B cell (primary cell): ENCODE data around the gene SIRPA. TPM values are rescaled to one million over a fixed set of nuclear protein-coding genes. Genes with fewer than 3 reads are reported as not detected.

Source experiments
- ATAC-seq: fragments of 200-7000 bp; cut with Tn5 transposase; one replicate; pipeline ENCODE4 v1.10.0; 2021; ENCODE audit warnings: low read depth, mild to moderate bottlenecking, moderate number of reproducible peaks, moderate library complexity
- CTCF ChIA-PET: fragments of 350-600 bp; sonication (Branson Sonifier 250); formaldehyde crosslinking; loops from one replicate; lab custom pipeline; 2021; ENCODE audit warnings: antibody characterized with exemption, inconsistent platforms; lab: Charles Lee
- POLR2A ChIA-PET: fragments of 350-600 bp; sonication (Branson Sonifier 250); formaldehyde crosslinking; loops from one replicate; lab custom pipeline; 2021; ENCODE audit warnings: antibody characterized with exemption; lab: Charles Lee
- DNase-seq: peaks from one replicate; pipeline ENCODE4 v3.0.0; 2013
- H2AFZ ChIP-seq: 2 replicates; pipeline ENCODE4 v1.6.1; 2012; ENCODE audit warnings: mild to moderate bottlenecking, low read depth, low read length; ENCODE audit not compliant: insufficient read depth, poor library complexity, severe bottlenecking
- H3K27ac ChIP-seq, 2 donors: 1 replicate in 1 of 2; 2 replicates in 1 of 2; pipeline ENCODE4 v1.5.1; 2012 to 2013; ENCODE audit warnings: low read length in 2 of 2, mild to moderate bottlenecking in 2 of 2, moderate library complexity in 1 of 2
- H3K27me3 ChIP-seq, 4 experiments: fragments of 200-600 bp in 1 of 4; sonication (generic) in 1 of 4; replicated peaks in 1 of 4; 1 replicate in 2 of 4; 2 replicates in 2 of 4; pipeline versions ENCODE4 v1.6.1 to v1.7.0; 2013 to 2016; ENCODE audit warnings: low read length in 3 of 4, mild to moderate bottlenecking in 2 of 4, mixed read lengths in 1 of 4, moderate library complexity in 1 of 4; ENCODE audit not compliant: insufficient read depth in 4 of 4, control insufficient read depth in 3 of 4; ENCODE audit errors: control extremely low read depth in 1 of 4
- H3K36me3 ChIP-seq, 2 experiments: replicated peaks in 1 of 2; 1 replicate in 1 of 2; 2 replicates in 1 of 2; pipeline versions ENCODE4 v1.6.1 to v1.7.1; 2013; ENCODE audit warnings: low read length in 1 of 2; ENCODE audit not compliant: insufficient read depth in 2 of 2, control insufficient read depth in 1 of 2; ENCODE audit errors: control extremely low read depth in 1 of 2, extremely low read depth in 1 of 2
- H3K4me1 ChIP-seq, 2 donors: fragments of 200-600 bp in 1 of 2; sonication (generic) in 1 of 2; 1 replicate in 1 of 2; 2 replicates in 1 of 2; pipeline versions ENCODE4 v1.5.1 to v1.6.1; 2013 to 2017; ENCODE audit warnings: low read length in 2 of 2; ENCODE audit not compliant: control insufficient read depth in 2 of 2, insufficient read depth in 2 of 2
- H3K4me2 ChIP-seq: replicated peaks from 2 replicates; pipeline ENCODE3; 2012; ENCODE audit warnings: mild to moderate bottlenecking, low read depth, low read length; ENCODE audit not compliant: poor library complexity, severe bottlenecking
- H3K4me3 ChIP-seq, 5 experiments: fragments of 200-600 bp in 1 of 5; sonication (generic) in 1 of 5; 1 replicate in 3 of 5; 2 replicates in 2 of 5; pipeline versions ENCODE4 v1.5.1 to v1.7.0; 2011 to 2016; ENCODE audit warnings: low read length in 4 of 5, mild to moderate bottlenecking in 4 of 5, low read depth in 2 of 5, control low read depth in 1 of 5, moderate library complexity in 1 of 5; ENCODE audit not compliant: insufficient read depth in 1 of 5; ENCODE audit errors: control extremely low read depth in 1 of 5, extremely low read depth in 1 of 5
- H3K79me2 ChIP-seq: fragments of 200-600 bp; sonication (generic); one replicate; pipeline ENCODE4 v1.6.0; 2016; ENCODE audit warnings: low read length; ENCODE audit not compliant: control insufficient read depth, insufficient read depth
- H3K9ac ChIP-seq: fragments of 200-600 bp; sonication (generic); 2 replicates; pipeline ENCODE4 v1.6.1; 2017; ENCODE audit warnings: mild to moderate bottlenecking, low read length, moderate library complexity
- H3K9me3 ChIP-seq, 3 donors: one replicate each; pipeline versions ENCODE4 v1.6.1 to v1.7.1; 2013; ENCODE audit warnings: low read length in 2 of 3; ENCODE audit not compliant: control insufficient read depth in 2 of 3, insufficient read depth in 1 of 3; ENCODE audit errors: control extremely low read depth in 1 of 3
- H4K20me1 ChIP-seq: 2 replicates; pipeline ENCODE4 v1.6.0; 2012; ENCODE audit warnings: mild to moderate bottlenecking, low read length; ENCODE audit not compliant: insufficient read depth, control insufficient read depth, poor library complexity, severe bottlenecking
- H3K27ac Mint-ChIP-seq: one replicate; pipeline ENCODE4 v1.8.0; 2021; ENCODE audit warnings: mixed read lengths
- H3K27me3 Mint-ChIP-seq: one replicate; pipeline ENCODE4 v1.8.0; 2021; ENCODE audit warnings: mixed read lengths
- H3K4me1 Mint-ChIP-seq: one replicate; pipeline ENCODE4 v1.8.0; 2021; ENCODE audit warnings: mixed read lengths
- H3K4me3 Mint-ChIP-seq: one replicate; pipeline ENCODE4 v1.8.0; 2021; ENCODE audit warnings: mixed read lengths
- H3K9me3 Mint-ChIP-seq: one replicate; pipeline ENCODE4 v1.8.0; 2022; ENCODE audit warnings: mixed read lengths; ENCODE audit not compliant: insufficient read depth
- CTCF ChIP-seq: fragments of 200-600 bp; IDR thresholded peaks from one replicate; pipeline ENCODE4 v1.8.0; 2022; ENCODE audit warnings: antibody characterized with exemption, mild to moderate bottlenecking
- EZH2 ChIP-seq: IDR thresholded peaks from 2 replicates; pipeline ENCODE4 v1.6.1; 2012; ENCODE audit warnings: borderline replicate concordance, low read depth, mild to moderate bottlenecking, moderate library complexity, low read length; ENCODE audit not compliant: insufficient read depth, poor library complexity, severe bottlenecking
- WGBS: methylation state at CpG from one replicate; pipeline ENCODE4 v1.1.5; 2013; ENCODE audit warnings: missing lambda C conversion rate; ENCODE audit not compliant: insufficient coverage; 5-methylcytosine and 5-hydroxymethylcytosine counted together
- intact Hi-C: fragments of 100-400 bp; cut with micrococcal nuclease; formaldehyde crosslinking; loops from one replicate; pipeline ENCODE4 v1.10.0; 2022
- polyA plus RNA-seq: library from polyadenylated mRNA; depleted of rRNA; stranded (reverse); fragments of >200 nt; gene quantifications from 2 replicates; pipeline ENCODE4 v1.2.3, GENCODE V29; 2012
- total RNA-seq, 2 donors: library from RNA; stranded (reverse); fragments of 120-200 nt in 1 of 2; gene quantifications; 1 replicate in 1 of 2; 2 replicates in 1 of 2; pipeline versions ENCODE4 v1.2.3 to v1.2.4, GENCODE V29; 2013 to 2022

The SIRPA gene
- total and polyA plus RNA-seq, 2 donors (not counting 1 experiment from before 2014, with no cell fraction given): 0.94 to 10.2 TPM

DNA sequence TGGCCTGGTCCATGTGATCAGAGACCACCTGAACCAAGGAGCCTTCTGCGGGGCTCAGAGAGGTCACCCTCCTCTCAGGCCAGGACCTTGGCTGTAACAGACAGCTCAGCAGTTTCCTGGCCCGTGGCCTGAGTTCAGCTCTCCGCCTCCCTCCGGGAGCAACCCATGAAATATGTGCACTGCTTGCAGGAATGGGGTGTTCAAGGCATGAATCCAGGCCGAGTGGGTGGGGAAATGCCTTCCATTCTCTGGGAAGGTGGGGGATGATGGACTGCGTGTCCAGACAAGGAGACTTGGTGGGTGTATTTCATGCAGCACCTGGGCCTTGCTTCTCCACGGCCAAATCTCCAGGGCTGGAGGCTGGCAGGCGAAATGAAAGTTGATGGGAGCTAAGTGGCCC is 46.0 kb downstream of the SIRPA start:
- TF ChIP-seq CTCF (no peak), EZH2 (no peak)

DNA sequence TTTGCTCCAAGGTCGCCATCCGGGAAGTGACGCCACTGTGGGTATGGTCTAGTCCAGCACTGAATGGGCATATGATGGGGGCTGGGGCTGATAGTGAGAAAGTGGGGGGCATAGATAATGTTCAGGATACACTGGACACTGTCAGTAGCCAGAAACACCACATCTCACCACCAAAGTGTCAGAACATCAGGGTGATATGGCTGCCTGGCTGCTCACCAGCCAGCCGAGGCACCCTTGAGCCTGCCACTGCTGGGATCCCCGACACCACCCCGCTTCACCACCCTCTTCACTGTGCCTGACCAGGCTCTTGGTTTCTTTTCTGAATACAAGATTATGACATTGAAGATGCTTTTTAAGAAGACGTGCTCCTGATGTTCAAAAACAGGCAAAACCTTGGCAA is 46.9 kb downstream of the SIRPA start:
- 80% methylated on average over 3 of the region's 7 CpGs for WGBS
- Histone ChIP-seq H2AFZ (no peak overlapping the region), H3K4me1 (peaks cover 5 to 9% of the 10 kb centered on the region in 2 donors), H3K27ac (no peak overlapping the region), H3K4me2 (no peak overlapping the region), H3K9ac (no peak overlapping the region), H3K27me3 (peaks cover 0 to 14% (median 5%) of the 10 kb centered on the region in 4 experiments), H4K20me1 (no peaks in the 10 kb centered on the region), H3K9me3 (no peaks in the 10 kb centered on the region), H3K36me3 (no peaks in the 10 kb centered on the region), H3K79me2 (no peaks in the 10 kb centered on the region), H3K4me3 (no peak overlapping the region)
- ChIA-PET CTCF (no interaction called here), POLR2A (no interaction called here)
- TF ChIP-seq EZH2 (no peak), CTCF (no peak)
- ATAC-seq (no peak), DNase-seq (no peak)
- H3K9me3 Mint-ChIP-seq: no peaks in the 10 kb centered on the region
- no peak overlapping the region for H3K4me3 Mint-ChIP-seq
- intact Hi-C loops: no loop called here
- H3K27me3 Mint-ChIP-seq: peaks cover 10% of the 10 kb centered on the region
- peaks cover 6% of the 10 kb centered on the region for H3K4me1 Mint-ChIP-seq
- no peak overlapping the region for H3K27ac Mint-ChIP-seq

More for the DNA sequence above, 46.0 kb downstream of the SIRPA start:
- ChIA-PET CTCF (interaction anchor here (1.6 kb wide), 1 partner anchor 23 kb away, joined by 5 read pairs; no protein-coding TSS in a partner anchor), POLR2A (no interaction called here)
- H3K4me3 ChIP-seq: no peak overlapping the region
- no peak overlapping the region for H3K27ac ChIP-seq
- Mint-ChIP-seq H3K4me3 (no peak overlapping the region), H3K9me3 (no peaks in the 10 kb centered on the region), H3K27ac (no peak overlapping the region), H3K4me1 (no peaks in the 10 kb centered on the region), H3K27me3 (peaks cover 6% of the 10 kb centered on the region)
- no peak for ATAC-seq
- H3K27me3 ChIP-seq: peaks cover 0 to 10% (median 5%) of the 10 kb centered on the region in 4 experiments
- intact Hi-C loops: no loop called here
- H3K4me1 ChIP-seq: peaks cover 0 to 1% of the 10 kb centered on the region in 2 donors
- no peaks in the 10 kb centered on the region for H3K9me3 ChIP-seq
- no peaks in the 10 kb centered on the region for H3K36me3 ChIP-seq
- 93% methylated on average over 8 of the region's 8 CpGs for WGBS
- no peaks in the 10 kb centered on the region for H3K79me2 ChIP-seq
- no peak for DNase-seq
- H2AFZ ChIP-seq: no peak overlapping the region
- H4K20me1 ChIP-seq: no peaks in the 10 kb centered on the region
- H3K9ac ChIP-seq: no peak overlapping the region
- H3K4me2 ChIP-seq: no peak overlapping the region
